ENCODE measurements around the gene KCP. TPM values are rescaled to one million over a fixed set of nuclear protein-coding genes. Genes with fewer than 3 reads are reported as not detected.

The KCP gene
- polyA plus RNA-seq, 1 of the 3 experiments (the other 2 are of a cell fraction): not detected

- Histone ChIP-seq H3K27me3 (ENCODE audit: insufficient read depth) (no peaks in the 10 kb centered on the region), H3K9ac (no peak overlapping the region), H3K27ac (ENCODE audit: low read depth in 2 of 2, low read length in 1 of 2) (no peak overlapping the region), H3F3A (replicated peaks; ENCODE audit: insufficient read depth) (peaks cover 26% of the 10 kb centered on the region), H3K36me3 (replicated peaks in 1 of 2; ENCODE audit: control insufficient read depth in 1 of 2, insufficient read depth in 2 of 2, low read length in 1 of 2) (peaks cover 8 to 14% of the 10 kb centered on the region in 2 experiments), H2AFZ (ENCODE audit: low read depth) (no peak overlapping the region), H4K20me1 (ENCODE audit: insufficient read depth) (peaks cover 20% of the 10 kb centered on the region), H3K9me3 (no peaks in the 10 kb centered on the region), H3K4me2 (no peak overlapping the region), H3K4me3 (ENCODE audit: low read depth in 2 of 2, low read length in 1 of 2) (no peak overlapping the region), H3K79me2 (ENCODE audit: insufficient read depth) (peaks cover 21% of the 10 kb centered on the region), H3K4me1 (ENCODE audit: control insufficient read depth in 1 of 2, insufficient read depth in 2 of 2, low read depth in 1 of 2, low read length in 1 of 2) (peaks cover 0 to 29% of the 10 kb centered on the region in 2 experiments; a peak in 1 of 4 replicates), H3K9me2 (no peaks in the 10 kb centered on the region)
- ChIA-PET POLR2A (no interaction called here), CTCF (interaction anchor here (1.5 to 11.7 kb wide), 4 partner anchors 14 to 439 kb away, joined by 6 to 181 read pairs (median 8); no protein-coding TSS in a partner anchor)
- WGBS (ENCODE audit: low lambda C conversion rate): 95% methylated on average over 27 of the region's 27 CpGs
- no peak for DNase-seq
- TF ChIP-seq, protein P1, sequence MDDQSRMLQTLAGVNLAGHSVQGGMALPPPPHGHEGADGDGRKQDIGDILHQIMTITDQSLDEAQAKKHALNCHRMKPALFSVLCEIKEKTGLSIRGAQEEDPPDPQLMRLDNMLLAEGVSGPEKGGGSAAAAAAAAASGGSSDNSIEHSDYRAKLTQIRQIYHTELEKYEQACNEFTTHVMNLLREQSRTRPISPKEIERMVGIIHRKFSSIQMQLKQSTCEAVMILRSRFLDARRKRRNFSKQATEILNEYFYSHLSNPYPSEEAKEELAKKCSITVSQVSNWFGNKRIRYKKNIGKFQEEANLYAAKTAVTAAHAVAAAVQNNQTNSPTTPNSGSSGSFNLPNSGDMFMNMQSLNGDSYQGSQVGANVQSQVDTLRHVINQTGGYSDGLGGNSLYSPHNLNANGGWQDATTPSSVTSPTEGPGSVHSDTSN (IDR thresholded peaks at IDR 0.05): no peak
- TF ChIP-seq CTCF (IDR thresholded peaks at IDR 0.05): no peak
- TF ChIP-seq ZBTB33 (IDR thresholded peaks at IDR 0.05; ENCODE audit: borderline replicate concordance, low read depth): no peak
- TF ChIP-seq CHD2 (IDR thresholded peaks at IDR 0.05; ENCODE audit: low read length, partially characterized antibody): no peak
- no peak for TF ChIP-seq TEAD4 (IDR thresholded peaks at IDR 0.05; ENCODE audit: borderline replicate concordance, insufficient read depth)
- TF ChIP-seq NRF1 (IDR thresholded peaks at IDR 0.05; ENCODE audit: low read depth, low read length): no peak
- TF ChIP-seq, protein P2, sequence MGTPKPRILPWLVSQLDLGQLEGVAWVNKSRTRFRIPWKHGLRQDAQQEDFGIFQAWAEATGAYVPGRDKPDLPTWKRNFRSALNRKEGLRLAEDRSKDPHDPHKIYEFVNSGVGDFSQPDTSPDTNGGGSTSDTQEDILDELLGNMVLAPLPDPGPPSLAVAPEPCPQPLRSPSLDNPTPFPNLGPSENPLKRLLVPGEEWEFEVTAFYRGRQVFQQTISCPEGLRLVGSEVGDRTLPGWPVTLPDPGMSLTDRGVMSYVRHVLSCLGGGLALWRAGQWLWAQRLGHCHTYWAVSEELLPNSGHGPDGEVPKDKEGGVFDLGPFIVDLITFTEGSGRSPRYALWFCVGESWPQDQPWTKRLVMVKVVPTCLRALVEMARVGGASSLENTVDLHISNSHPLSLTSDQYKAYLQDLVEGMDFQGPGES (IDR thresholded peaks at IDR 0.05; ENCODE audit: low read depth, low read length): no peak
- no peak for TF ChIP-seq TAF1 (IDR thresholded peaks at IDR 0.05; ENCODE audit: borderline replicate concordance, low read depth, low read length)
- no peak for TF ChIP-seq SMC3 (IDR thresholded peaks at IDR 0.05; ENCODE audit: low read depth, low read length)
- TF ChIP-seq SIN3A (IDR thresholded peaks at IDR 0.05; ENCODE audit: borderline replicate concordance, low read depth, low read length): no peak
- no peak for TF ChIP-seq EZH2phosphoT487 (IDR thresholded peaks at IDR 0.05; ENCODE audit: borderline replicate concordance, low read depth)
- no peak for TF ChIP-seq MAX (IDR thresholded peaks at IDR 0.05; ENCODE audit: low read depth)
- no peak for TF ChIP-seq EP300 (IDR thresholded peaks at IDR 0.05; ENCODE audit: borderline replicate concordance in 1 of 2, low read depth in 1 of 2, low read length in 1 of 2)
- TF ChIP-seq REST (IDR thresholded peaks at IDR 0.05; ENCODE audit: low read depth, low read length): no peak
- TF ChIP-seq POLR2AphosphoS5 (IDR thresholded peaks at IDR 0.05; ENCODE audit: low read depth, low read length): no peak
- TF ChIP-seq, protein P3, sequence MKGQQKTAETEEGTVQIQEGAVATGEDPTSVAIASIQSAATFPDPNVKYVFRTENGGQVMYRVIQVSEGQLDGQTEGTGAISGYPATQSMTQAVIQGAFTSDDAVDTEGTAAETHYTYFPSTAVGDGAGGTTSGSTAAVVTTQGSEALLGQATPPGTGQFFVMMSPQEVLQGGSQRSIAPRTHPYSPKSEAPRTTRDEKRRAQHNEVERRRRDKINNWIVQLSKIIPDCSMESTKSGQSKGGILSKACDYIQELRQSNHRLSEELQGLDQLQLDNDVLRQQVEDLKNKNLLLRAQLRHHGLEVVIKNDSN (IDR thresholded peaks at IDR 0.05; ENCODE audit: borderline replicate concordance, low read depth): no peak
- TF ChIP-seq RAD21 (IDR thresholded peaks at IDR 0.05; ENCODE audit: low read length): no peak
- no peak for TF ChIP-seq JUND (IDR thresholded peaks at IDR 0.05)
- no peak for TF ChIP-seq TCF12 (IDR thresholded peaks at IDR 0.05)
Measured at GRCh38 chr7:128865996-128866877, 44.3 kb downstream of the KCP start.

Data from SK-N-SH (cell line).